Hepatocyte (in vitro differentiated cells): ENCODE data around the gene DMC1.

Experiments
- EZH2 ChIP-seq: fragments of 200-600 bp; sonication (generic); IDR thresholded peaks from 2 replicates; pipeline ENCODE4 v1.6.1; 2016; ENCODE audit warnings: antibody characterized with exemption, mild to moderate bottlenecking, borderline replicate concordance
- EZH2phosphoT487 ChIP-seq: fragments of 200-600 bp; sonication (generic); IDR thresholded peaks from one replicate; pipeline ENCODE4 v1.6.1; 2018; ENCODE audit warnings: antibody characterized with exemption, mild to moderate bottlenecking, low read depth, moderate library complexity; ENCODE audit not compliant: unreplicated experiment, severe bottlenecking
- TF ChIP-seq, protein P1 (sequence below): fragments of 200-600 bp; sonication (generic); IDR thresholded peaks from 2 replicates; pipeline ENCODE4 v1.5.1; 2016; ENCODE audit warnings: antibody characterized with exemption, mild to moderate bottlenecking; ENCODE audit not compliant: poor library complexity

DNA sequence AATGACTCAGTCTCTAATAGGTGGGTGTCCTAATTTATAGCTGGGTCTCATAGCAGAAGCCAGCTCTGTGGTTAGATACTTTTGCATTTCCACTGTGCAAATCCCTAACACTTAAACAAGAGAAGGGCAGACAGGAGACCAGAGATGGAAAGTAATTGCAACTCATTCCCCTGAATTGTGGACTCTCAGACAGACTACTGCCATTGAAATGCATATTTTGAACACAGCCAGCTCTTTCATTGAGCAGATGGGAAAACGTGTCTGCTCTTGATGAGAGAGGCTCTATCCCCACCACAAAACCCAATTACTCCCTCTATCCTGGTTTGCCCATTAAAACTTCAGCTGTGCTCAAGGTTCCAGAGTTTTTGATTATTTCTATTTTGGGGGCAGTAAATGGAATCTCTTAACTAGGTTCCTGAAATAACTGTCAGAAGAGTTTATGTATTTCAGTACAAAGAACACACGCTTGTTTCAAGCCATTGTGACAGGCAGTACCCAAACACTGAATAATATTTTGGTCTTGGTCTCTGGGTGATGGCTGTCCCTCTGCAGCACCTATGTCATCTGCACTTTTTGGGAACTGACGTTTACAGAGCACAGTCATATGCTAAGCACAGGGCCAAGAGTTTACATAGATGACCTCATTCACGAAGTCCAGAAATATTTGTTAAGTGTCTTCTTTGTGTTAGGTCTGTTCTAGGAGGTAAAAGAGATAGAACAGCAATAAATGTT, 44.5 kb upstream of the DMC1 start:
- TF ChIP-seq, protein P1, sequence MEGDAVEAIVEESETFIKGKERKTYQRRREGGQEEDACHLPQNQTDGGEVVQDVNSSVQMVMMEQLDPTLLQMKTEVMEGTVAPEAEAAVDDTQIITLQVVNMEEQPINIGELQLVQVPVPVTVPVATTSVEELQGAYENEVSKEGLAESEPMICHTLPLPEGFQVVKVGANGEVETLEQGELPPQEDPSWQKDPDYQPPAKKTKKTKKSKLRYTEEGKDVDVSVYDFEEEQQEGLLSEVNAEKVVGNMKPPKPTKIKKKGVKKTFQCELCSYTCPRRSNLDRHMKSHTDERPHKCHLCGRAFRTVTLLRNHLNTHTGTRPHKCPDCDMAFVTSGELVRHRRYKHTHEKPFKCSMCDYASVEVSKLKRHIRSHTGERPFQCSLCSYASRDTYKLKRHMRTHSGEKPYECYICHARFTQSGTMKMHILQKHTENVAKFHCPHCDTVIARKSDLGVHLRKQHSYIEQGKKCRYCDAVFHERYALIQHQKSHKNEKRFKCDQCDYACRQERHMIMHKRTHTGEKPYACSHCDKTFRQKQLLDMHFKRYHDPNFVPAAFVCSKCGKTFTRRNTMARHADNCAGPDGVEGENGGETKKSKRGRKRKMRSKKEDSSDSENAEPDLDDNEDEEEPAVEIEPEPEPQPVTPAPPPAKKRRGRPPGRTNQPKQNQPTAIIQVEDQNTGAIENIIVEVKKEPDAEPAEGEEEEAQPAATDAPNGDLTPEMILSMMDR = no peak
- TF ChIP-seq EZH2 (no peak), EZH2phosphoT487 (no peak)
